ENCODE measurements around the gene CELA3A. TPM values are rescaled to one million over a fixed set of nuclear protein-coding genes. Genes with fewer than 3 reads are reported as not detected.
A peak's percentile ranks its signal among the peaks of the same experiment; 100 is the strongest.
"Not testable (repeated sequence)": the region's sequence is repeated elsewhere in the genome, so short reads cannot be mapped to it uniquely, and the experiment has no call there.

CELA3A gene
- total RNA-seq, 2 donors from 2014 or later = not detected

DNA sequence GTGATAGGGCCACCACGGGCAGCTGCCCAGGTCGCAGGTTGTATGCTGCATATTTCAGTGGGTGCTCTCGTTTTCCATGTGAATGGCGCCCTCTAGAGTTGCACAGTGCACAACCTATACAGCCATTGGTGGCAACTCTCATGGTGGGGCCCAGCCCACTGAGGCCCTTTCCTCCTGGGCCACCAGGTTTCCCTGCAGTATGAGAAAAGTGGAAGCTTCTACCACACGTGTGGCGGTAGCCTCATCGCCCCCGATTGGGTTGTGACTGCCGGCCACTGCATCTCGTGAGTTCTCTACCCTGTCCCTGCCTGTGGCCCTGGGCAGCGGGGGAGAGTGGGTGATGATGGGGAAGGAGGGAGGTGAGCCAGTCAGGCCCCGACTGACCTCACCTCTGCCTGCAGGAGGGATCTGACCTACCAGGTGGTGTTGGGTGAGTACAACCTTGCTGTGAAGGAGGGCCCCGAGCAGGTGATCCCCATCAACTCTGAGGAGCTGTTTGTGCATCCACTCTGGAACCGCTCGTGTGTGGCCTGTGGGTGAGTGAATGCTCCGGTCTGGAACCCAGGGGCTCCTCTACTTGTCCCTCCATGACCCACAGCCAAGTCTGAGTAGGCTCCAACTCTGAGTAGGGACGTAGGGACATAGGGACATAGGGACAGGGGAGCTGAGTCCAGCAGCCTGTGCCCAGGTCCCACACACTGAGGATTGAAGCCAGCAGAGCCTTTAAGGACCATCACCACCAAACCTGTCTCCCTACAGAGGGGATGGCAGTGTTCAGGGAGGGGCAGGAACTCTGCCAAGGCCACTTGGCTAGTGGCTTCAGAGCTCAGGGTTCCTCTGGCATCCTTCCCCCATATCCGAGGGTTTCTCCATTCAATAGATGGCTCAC lies 4.0 kb downstream of the CELA3A start:
- intact Hi-C loops (cut with DNase I) = not testable (repeated sequence)
- peak; percentile 52 for DNase-seq
- ATAC-seq = peak; percentile 83 to 84

DNA sequence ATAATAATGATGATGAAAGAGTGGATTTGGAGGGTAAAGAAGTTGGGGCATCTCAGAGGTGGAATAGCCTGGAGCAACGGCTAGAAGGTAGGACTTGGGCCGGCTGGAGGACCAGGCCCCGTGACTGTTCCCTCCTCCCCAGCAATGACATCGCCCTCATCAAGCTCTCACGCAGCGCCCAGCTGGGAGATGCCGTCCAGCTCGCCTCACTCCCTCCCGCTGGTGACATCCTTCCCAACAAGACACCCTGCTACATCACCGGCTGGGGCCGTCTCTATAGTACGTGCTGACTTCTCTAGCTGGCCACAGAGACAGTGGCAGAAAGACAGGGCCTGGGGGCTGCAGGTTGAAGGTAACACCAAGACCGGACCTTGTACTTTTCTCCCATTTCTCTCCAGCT lies 5.3 kb downstream of the CELA3A start:
- intact Hi-C loops (cut with DNase I); DNase-seq; ATAC-seq: not testable (repeated sequence)

DNA sequence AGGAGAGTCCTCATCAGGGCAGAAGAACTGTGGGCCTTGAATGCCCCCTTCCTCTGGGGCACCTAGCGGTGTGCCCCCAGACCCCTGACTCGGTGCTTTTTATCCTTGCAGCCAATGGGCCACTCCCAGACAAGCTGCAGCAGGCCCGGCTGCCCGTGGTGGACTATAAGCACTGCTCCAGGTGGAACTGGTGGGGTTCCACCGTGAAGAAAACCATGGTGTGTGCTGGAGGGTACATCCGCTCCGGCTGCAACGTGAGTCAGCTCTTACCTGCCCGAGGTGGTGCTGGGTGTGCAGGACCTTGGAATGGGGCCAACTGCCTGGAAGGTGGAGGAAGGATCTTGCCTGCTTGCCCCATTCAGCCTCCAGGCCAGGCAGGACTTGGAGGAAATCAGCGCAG lies 5.8 kb downstream of the CELA3A start:
- intact Hi-C loops (cut with DNase I); DNase-seq; ATAC-seq: not testable (repeated sequence)

DNA sequence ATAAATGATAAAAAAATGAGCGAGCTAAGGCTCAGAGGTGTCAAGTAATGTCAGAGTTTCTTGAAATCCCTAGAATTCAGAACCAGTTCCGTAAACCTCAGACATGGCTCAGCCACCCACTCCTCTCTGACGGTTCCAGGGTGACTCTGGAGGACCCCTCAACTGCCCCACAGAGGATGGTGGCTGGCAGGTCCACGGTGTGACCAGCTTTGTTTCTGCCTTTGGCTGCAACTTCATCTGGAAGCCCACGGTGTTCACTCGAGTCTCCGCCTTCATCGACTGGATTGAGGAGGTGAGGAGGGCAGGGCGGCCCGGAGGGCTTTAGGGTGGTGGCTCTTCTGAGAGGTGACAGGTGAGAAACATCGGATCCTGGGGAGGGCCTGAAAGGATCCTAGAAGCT lies 8.1 kb downstream of the CELA3A start:
- intact Hi-C loops (cut with DNase I); ATAC-seq: not testable (repeated sequence)

DNA sequence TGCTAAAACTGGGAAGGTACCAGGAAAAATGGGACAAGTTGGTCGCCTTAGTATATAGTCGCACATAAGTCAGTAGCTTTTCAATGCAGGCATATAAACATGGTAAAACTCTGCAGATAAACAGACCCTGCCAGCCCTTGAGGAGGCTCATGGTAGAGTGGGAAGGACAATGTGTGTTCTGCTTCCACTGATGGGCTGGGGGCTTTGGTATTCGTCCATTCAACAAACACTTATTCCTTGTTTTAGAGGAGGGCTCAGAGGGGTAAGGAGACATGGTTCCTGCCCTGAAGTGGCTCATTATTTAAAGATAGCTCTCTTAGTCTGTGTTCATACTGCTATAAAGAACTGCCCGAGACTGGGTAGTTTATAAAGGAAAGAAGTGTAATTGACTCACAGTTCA lies 11.3 kb downstream of the CELA3A start:
- intact Hi-C loops (cut with DNase I); ATAC-seq; DNase-seq: not testable (repeated sequence)

More for the DNA sequence above, 8.1 kb downstream of the CELA3A start:
- not testable (repeated sequence) for DNase-seq

DNA sequence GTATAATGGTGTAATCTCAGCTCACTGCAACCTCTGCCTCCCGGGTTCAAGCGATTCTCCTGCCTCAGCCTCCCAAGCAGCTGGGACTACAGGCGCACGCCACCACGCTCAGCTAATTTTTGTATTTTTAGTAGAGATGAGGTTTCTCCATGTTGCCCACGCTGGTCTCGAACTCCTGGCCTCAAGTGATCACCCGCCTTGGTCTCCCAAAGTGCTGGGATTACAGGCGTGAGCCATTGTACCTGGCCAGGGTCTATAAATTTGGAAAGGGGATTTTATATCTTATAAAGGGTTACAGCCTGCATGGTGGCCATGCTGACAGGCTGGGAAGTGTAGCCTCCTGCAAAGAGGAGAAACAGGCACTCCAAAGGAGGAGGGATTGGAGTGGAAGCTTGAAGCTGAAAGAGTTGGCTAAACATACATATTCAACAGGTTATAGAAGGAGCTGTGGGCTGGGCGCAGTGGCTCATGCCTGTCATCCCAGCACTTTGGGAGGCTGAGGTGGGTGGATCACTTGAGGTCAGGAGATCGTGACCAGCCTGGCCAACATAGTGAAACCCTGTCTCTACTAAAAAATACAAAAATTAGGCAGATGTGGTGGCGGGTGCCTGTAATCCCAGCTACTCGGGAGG lies 13.2 kb downstream of the CELA3A start:
- intact Hi-C loops (cut with DNase I); DNase-seq: not testable (repeated sequence)

DNA sequence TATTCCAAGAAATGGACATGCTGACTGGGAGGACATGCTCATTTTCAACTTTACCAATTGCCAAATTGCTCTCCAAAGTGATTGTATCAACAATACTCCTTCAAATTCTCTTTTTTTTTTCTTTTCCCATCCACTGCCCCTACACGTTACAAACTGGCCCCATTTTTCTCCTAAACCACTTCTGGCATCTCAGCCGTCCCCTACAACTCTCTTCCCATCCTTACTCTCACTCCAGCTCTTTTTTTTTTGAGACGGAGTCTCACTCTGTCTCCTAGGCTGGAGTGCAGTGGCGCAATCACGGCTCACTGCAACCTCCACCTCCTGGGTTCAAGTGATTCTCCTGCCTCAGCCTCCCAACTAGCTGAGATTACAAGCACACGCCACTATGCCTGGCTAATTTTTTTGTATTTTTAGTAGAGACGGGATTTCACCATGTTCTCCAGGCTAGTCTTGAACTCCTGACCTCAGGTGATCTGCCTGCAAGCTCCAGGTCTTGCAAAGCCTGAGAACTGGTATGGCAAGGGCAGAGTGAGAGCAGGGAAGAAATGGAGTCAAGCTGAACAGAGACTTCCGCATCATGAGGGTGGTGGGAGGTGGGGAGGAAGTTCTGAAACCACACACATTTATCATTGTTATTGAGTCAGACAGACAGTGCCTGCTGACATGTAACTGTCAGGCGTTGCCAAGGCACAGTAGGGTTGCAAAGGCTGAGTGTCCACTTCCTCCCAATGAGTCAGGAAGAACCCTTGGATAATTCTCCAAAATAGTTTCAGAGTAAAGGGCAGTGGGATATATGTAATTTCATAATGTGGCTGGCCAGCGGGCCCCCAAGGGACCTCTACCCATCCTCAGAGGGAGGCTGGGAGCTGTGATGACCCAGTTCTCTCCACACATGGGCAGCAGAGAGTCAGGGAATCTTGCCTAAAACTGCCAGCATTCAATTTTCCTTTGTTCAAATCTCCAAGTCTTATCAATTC lies 17.4 kb downstream of the CELA3A start:
- intact Hi-C loops (cut with DNase I) = no loop called here
- ATAC-seq = peak; percentile 75 to 78
- DNase-seq = peak; percentile 39

More for the DNA sequence above, 13.2 kb downstream of the CELA3A start:
- ATAC-seq = not testable (repeated sequence)

DNA sequence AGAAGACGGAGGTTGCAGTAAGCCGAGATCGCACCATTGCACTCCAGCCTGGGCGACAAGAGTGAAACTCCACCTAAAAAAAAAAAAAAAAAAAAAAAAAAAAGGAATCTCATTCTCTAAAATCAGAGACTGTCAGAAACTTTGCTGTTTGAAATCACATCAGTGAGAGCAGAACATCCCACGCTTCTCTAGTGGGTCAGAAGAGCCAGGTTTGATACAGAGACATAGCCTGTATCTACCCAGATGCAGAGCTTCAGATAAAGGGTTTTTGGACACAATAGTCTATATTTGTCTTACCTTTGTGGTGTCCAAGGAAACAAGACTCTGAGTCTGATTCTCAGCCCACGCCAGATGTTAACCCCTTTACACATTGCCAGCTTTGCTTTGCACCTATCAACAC lies 19.6 kb downstream of the CELA3A start:
- DNase-seq (no peak), ATAC-seq (no peak)
- intact Hi-C loops (cut with DNase I) = no loop called here

DNA sequence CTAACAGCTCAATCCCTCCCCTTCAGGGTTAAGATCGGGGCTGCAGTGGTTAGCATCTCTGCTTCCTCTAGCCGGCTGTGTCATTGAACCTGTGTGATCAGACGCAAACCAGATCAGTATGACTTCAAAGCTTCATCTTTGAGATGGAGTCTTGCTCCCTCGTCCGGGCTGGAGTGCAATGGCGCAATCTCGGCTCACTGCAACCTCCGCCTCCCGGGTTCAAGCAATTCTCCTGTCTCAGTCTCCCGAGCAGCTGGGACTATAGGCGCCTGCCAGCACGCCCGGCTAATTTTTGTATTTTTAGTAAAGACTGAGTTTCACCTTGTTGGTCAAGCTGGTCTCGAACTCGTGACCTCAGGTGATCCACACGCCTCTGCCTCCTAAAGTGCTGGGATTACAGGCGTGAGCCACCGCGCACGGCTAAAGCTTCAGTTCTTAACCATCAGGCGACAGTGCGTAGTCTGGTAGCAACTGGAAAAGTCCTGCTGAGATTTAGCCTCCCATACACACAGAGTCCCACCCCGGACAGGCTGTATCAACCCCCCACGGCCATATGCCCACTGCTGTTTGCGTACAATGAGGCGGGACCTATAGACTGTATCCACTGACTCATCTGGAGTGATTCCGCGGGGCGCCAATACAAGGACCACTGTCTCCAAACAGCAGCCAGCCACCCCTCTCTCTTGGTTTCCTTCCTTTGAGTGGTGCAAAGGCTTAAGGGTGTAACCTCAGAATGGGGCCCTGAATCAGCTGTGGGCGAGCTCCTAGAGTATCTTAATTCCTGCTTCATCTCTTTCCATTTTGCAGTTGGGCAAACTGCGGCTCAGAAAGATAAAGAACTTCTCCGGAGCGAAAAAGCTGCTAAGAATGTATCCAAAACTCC lies 23.3 kb downstream of the CELA3A start:
- intact Hi-C loops (cut with DNase I) = no loop called here
- DNase-seq = peak; percentile 73
- ATAC-seq = peak; percentile 66 to 68

DNA sequence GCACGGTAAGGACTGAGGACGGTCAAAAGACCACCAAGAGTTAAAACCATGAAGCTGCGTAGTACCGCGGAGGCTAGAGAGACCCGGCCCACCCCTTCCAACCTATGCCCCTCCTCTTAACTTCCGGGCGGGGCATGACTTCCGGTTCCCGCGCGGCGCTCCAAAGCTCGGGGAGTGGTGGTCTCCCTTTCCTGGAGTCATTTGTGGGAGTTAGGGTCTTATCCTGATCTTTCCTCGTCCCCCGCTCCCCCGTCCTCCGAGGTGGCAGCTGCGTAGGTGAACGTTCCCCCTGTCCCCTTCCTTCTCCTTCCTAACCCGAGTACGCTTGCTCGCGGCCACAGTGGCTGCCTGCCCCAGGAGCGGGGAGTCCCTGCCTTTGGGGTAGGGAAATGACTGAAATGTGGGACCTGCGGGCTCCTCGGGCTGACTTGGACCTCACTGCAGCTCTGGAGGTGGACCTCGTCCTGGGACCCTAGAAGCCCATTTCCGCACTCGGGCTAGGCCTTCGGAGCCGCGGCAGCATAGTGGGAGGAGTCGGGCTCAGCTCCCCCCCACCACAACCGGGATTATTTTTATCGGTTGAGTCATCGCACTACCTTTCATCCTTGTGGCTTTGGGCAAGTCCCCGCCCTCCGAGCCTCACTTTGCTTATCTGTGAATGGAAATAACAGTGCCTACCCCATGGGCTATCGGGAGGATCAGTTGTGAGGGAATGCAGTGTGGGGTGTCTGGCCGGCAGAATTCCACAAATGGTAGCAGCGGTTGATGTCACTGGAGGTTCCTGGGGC lies 24.1 kb downstream of the CELA3A start:
- DNase-seq = peak; percentile 91
- intact Hi-C loops (cut with DNase I) = no loop called here
- ATAC-seq = peak; percentile 97

DNA sequence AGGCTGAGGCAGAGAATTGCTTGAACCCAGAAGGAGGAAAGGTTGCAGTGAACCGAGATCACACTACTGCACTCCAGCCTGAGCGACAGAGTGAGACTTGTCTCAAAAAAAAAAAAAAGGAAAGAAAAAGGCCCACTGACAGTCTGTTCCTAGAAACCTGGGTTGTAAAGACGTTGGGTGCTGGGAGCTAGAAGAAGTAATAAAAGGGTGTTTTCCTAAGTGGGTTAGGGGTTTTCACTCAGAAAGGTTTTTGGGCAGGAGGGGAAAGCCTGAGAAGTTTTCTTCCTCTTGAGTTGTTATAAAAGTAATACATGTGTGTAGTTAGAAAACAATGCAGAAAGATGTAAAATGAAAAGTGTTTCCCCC lies 25.4 kb downstream of the CELA3A start:
- no peak for DNase-seq
- intact Hi-C loops (cut with DNase I) = no loop called here
- no peak for ATAC-seq

DNA sequence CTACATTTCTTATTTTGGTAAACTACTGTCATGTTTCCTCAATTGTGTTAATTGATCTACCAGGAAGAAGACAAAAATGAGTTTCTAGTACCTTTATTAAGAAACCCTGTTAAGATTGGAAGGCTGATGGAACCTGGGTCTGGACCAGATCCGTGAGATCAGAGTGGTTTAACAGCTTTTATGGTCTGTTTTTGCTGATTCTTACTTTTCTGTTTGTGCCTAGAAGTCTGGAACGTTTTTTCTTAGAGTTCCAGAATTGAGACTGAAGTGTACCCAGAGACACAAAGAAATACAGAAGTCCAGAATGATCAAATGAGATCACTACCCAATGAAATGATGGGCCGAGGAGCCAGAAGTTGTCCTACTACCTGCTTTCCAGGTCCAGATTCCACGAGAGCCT lies 28.6 kb downstream of the CELA3A start:
- no peak for DNase-seq
- no peak for ATAC-seq
- intact Hi-C loops (cut with DNase I) = no loop called here

DNA sequence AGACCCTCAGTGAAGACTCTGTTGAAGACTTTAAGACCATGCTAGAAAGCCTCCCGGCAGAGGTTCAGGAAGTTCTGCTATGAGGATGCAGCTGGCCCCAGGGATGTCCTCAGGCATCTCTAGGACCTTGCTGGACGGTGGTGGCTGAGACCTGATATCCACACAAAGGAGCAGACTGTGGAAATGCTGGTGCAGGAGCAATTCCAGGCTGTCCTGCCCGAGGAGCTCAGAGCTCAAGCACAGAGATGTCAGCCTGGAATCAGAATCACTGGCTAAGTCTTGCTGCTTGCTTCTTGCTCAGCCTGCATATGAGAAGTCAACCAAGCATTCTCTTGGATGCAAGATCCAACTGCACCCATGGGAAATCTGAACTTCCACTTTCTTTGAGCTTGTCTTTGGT lies 29.0 kb downstream of the CELA3A start:
- intact Hi-C loops (cut with DNase I) = no loop called here
- DNase-seq = no peak
- no peak for ATAC-seq

DNA sequence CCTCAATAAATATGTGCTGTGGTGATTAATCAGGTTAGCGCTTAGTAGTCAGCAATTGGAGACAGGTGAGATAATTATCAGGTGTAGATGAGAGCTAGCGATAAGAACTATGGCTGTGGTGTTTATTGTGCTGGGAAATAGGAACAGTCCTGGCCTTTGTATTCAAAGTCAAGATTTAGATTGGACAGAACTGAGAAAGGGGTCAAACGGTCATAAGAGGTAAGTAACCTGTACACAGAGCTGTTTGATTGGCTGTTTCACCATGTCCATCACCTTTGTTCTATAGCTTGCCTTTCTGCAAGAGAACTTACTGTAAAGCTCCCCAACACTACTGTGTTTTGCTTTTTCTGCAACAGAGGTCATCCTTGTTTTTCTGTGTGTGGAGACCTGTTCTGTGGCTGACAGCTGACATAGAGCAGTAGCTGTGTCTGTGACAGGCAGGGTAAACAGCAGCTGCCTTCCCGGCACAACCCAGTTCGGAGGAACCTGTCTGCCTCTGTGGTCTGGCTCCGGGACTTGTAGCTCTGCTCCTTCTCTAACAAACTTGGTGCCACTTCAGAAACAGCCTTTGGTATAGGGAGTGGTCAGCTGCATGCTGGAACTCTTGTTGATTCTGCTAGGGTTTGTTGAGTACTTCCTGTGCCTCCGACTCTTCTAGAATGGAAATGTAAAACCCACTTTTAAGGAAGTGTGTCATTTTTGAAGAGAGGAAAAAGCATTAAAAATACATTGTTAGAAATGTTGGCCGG lies 29.9 kb downstream of the CELA3A start:
- peak in 1 of 2 donors; percentile 40 for ATAC-seq
- intact Hi-C loops (cut with DNase I) = no loop called here
- no peak for DNase-seq

DNA sequence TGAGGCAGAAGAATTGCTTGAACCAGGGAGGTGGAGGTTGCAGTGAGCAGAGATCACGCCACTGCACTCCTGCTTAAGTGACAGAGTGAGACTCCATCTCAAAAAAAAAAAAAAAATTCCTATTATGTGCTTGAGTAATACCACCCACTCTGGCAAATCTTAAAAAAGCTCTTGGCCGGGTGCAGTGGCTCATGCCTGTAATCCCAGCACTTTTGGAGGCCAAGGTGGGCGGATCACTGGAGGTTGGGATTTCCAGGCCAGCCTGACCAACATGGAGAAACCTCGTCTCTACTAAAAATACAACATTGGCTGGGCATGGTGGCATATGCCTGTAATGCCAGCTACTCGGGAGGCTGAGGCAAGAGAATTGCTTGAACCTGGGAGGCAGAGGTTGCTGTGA lies 33.4 kb downstream of the CELA3A start:
- DNase-seq; intact Hi-C loops (cut with DNase I); ATAC-seq: not testable (repeated sequence)

DNA sequence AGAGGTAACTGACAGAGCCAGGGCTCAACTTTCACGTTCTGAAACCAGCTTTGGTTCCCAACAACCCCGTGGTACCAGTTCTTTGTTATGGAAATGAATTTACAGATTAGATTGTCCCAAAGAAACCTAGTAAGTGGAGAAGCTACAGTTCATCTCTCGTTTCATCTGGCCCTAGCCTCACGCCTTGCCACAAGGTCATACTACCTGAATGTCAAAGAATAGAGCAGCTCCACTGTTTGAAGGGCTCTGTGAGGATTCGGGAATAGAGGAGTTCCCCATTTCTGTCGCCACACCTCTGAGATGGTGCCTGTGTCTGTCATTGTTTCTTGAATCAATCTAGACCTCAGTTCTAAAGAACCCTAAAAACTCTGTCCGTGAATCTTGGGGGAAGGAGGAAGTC lies 36.1 kb downstream of the CELA3A start:
- ATAC-seq = no peak
- intact Hi-C loops (cut with DNase I) = no loop called here
- DNase-seq = no peak

DNA sequence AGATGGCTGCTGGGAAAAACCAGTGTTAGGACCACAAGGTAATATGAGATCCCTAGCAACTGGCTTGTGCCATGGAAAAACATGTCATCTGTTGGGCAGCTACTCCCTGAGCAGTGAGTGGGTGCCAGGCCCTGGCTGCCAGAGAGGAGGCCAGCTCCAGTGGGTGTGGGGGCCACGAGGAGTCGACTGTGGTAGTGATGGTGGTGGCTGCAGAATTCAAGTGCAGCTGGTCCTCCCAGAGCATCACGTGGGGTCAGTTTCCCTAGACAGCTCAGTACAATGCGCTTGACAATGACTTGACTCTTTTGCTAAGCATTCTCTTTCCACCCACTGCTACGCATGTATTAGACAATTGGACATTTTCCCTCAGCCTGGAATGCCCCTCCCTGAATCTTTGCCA lies 36.6 kb downstream of the CELA3A start:
- ATAC-seq (peak in 1 of 2 donors; percentile 30), DNase-seq (no peak)
- intact Hi-C loops (cut with DNase I) = no loop called here
